GM12878 (cell line): ENCODE results near the gene NDST3.

Source experiments
- CTCF ChIP-seq, 3 experiments: IDR thresholded peaks in 2 of 3; conservative IDR thresholded peaks in 1 of 3; 2 replicates each; pipeline ENCODE4 v1.5.1; 2011; ENCODE audit warnings: low read depth in 3 of 3, low read length in 3 of 3, mild to moderate bottlenecking in 3 of 3, control low read depth in 2 of 3, moderate library complexity in 2 of 3, inconsistent platforms in 1 of 3, mixed read lengths in 1 of 3; ENCODE audit not compliant: control insufficient read depth in 2 of 3, insufficient read depth in 1 of 3; ENCODE audit errors: extremely low read depth in 1 of 3
- SRF ChIP-seq, 2 experiments: IDR thresholded peaks; 2 replicates each; pipeline ENCODE4 v1.6.1; 2011; ENCODE audit warnings: low read depth in 2 of 2, low read length in 2 of 2, mild to moderate bottlenecking in 1 of 2, moderate library complexity in 1 of 2
- ZZZ3 ChIP-seq: IDR thresholded peaks from 2 replicates; pipeline ENCODE4 v1.6.1; 2011; ENCODE audit warnings: low read depth; ENCODE audit not compliant: control insufficient read depth, insufficient read length

GRCh38 chr4:118215826-118216225 is 181.5 kb downstream of the NDST3 start:
- no peak for TF ChIP-seq SRF (IDR thresholded peaks at IDR 0.05; ENCODE audit: low read depth in 2 of 2, low read length in 2 of 2)
- no peak for TF ChIP-seq ZZZ3
- TF ChIP-seq CTCF (IDR thresholded peaks at IDR 0.05 in 2 of 3, conservative IDR thresholded peaks at IDR 0.05 in 1 of 3; ENCODE audit: control insufficient read depth in 2 of 3, extremely low read depth in 1 of 3, insufficient read depth in 1 of 3, low read depth in 3 of 3, low read length in 3 of 3), result no peak
